ENCODE measurements around the gene L3MBTL2.
"Not testable (repeated sequence)": the region's sequence is repeated elsewhere in the genome, so short reads cannot be mapped to it uniquely, and the experiment has no call there.

Gene L3MBTL2

DNA sequence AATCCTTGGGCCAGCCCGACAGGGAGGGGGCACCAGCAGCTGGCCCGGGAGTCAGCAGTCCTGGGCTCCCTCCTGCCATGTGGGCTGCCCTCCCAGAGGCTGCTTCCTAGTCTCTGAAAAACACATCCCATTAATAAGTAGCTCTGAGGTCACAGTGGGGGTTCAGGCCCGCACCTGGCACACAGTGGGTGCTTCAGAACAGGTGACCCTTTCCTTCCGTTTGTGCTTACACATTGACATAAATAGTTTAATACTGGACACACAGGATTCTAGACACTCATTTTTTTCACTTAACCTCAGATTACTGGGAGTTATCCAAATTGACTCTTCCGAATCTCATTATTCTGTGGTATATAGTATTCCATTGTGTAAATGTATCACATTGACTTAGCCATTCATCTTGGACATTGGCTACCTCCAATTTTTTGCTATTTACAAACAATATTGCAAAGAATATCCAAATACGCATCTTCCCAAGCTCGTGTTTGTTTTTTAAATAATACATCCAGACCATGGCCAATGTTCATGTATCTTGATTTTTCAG, 36.1 kb downstream of the L3MBTL2 start:
- DNase-seq (ENCODE audit: low spot score), result no peak

DNA sequence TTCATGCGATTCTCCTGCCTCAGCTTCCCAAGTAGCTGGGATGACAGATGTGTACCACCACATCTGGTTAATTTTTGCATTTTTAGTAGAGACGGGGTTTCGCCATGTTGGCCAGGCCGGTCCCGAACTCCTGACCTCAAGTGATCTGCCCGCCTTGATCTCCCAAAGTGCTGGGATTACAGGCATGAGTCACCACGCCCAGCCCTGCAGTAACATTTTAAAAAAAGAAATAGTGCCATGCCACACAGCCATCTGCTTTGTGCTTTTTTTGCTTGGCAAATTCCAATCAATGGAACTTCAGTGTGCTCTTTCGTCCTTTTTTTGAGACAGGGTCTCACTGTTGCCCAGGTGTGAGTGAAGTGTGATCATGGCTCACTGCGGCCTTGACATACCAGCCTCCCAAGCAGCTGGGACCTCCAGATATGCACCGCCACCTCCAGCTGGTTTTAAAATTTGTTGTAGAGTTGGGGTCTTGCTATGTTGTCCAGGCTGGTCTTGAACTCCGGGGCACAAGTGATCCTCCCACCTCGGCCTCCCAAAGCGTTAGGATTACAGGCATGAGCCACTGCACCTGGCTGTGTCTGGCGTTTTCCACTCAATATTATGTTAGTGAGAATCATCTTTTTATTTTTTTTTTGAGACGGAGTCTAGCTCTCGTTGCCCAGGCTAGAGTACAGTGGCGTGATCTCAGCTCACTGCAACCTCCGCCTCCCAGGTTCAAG, 37.4 kb downstream of the L3MBTL2 start:
- DNase-seq (ENCODE audit: low spot score), result no peak

DNA sequence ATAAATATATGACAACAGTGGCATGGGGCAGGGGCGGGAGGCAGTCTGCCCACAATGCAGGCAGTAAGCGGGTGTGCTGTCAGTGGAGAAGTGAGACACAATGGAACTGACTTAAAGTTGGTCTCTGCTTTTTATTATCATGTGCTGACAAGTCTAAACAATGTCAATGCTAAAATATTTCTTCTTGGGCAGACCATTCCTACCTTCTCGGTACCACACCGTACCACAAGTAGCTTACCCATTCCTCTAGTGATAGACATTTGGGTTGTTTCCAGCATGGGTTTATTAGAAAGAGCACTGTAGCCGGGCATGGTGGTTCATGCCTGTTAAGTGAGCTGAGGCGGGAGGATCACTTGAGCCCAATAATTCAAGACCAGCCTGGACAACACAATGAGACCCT, 38.2 kb downstream of the L3MBTL2 start:
- no peak for DNase-seq (ENCODE audit: low spot score)

DNA sequence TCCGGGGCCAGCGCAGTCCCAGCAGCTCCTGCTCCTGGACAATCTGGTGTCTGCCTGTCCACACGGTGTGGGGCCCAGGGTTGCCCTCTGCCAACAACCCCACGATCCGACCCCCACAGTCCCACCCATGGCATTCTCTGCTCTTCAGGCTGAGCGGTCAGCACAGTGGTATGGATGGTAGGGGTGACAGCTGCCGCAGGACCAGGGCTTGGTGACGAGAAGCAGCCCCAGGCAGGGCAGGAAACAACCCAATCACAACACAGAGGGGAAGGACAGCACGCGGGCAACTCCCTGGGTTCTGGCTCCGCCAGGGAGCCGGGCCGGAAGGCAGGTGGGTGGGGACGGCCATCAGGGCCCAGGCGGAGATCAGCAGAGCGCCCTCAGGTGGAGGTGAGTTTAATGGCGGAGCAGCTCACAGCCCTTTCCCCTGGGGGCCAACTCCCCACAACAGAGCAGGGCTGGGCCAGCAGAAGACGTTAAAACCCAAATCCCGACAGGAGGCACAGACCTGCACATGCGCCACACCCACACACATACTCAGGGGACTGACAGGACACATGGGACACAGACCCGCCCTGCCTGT, 40.9 kb downstream of the L3MBTL2 start:
- DNase-seq (ENCODE audit: low spot score), result no peak

DNA sequence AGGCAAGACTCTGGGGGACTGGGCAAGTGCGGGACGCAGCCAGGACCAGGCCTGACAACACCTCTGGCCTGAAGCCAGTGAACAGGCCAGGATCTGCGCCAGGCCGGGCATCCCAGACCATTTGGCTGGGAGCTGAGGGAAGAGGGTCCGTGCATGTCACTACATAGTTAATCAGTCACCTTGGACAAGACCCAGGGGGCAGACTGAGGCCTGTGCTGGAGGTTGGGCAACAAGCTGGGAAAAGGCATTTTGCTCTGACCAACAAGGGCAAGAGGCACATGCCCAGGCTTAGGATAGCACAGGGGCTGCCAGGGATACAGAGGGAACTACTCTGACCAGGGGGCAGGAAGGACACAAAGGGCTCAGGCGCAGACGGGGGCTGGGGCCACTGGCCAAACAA, 42.6 kb downstream of the L3MBTL2 start:
- DNase-seq (ENCODE audit: low spot score), result no peak

DNA sequence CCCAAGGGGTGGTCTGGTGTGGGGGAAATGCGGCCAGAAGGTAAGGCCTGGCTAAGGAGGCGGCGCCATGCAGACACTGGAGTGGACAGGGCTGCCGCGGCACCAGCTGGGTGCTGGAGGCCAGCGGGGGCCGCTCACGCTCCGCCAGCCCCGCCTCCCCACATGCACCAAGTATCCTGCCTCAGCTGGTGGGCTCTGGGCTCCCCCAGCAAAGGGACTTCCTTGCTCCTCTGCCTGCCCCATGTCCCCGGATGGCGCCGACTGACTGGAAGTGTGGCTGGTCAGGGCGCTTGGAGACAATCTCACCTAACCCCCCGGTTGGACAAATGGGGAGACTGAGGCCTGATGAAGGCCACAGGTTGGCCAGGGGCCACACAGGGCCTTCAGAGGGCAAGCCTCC, 43.2 kb downstream of the L3MBTL2 start:
- no peak for DNase-seq (ENCODE audit: low spot score)

DNA sequence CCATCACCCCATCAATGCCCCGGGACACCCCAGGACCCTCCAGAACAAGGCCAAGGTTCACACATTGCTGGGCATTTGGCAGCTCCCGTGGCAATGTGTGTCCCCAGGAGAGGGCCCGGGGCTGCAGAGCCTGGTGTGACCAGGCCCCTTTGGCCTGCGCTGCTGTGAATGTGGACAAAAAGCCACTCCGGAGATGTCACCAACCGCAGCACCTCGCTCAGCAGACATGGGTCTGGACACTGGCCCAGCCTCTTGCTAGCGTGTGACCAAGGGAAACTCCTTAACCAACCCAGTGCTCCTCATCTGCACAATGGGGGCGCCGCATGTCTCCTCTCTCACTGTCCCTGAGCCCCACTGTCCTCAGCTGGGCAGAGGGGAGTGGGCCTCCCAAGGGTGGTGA, 43.6 kb downstream of the L3MBTL2 start:
- no peak for DNase-seq (ENCODE audit: low spot score)

DNA sequence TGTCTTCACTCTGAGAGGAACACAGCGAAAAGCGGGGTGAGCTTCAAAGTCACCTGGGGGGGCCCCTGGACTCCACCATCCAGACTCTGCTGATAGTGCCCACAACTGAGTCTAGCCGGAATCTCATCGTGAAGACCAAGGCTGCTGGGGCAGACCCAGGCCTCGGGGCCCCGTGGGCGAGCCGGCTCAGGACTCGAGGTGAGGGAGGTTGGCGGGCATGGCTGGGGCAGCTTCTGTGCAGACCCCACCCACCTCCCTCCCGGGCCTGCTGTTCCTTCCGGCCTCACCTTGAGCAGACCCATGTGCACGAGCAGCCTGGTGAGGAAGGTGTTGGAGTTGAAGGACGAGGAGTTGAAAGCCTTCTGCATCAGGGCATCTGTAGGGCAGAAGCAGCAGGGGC, 44.3 kb downstream of the L3MBTL2 start:
- DNase-seq (ENCODE audit: low spot score), result no peak

DNA sequence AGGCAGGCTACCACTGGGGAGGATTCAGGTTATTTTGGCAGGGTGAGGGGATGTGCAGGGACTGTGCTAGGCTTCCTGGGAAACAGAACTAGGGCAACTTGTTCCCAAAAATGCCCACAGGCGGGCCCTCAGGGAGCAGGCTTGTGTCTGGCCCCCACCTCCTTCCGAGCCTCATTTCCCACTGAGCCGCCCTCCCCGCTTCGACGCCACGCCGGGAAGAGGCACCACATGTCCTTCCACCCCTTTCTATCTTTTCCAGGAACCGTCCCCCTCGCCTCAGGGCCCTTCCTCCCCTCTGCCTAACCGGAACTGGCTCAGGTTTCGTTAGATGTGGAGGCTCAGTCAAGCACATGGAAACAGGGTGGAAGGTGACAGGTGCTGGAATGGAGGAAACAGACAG, 45.0 kb downstream of the L3MBTL2 start:
- DNase-seq (ENCODE audit: low spot score), result no peak

DNA sequence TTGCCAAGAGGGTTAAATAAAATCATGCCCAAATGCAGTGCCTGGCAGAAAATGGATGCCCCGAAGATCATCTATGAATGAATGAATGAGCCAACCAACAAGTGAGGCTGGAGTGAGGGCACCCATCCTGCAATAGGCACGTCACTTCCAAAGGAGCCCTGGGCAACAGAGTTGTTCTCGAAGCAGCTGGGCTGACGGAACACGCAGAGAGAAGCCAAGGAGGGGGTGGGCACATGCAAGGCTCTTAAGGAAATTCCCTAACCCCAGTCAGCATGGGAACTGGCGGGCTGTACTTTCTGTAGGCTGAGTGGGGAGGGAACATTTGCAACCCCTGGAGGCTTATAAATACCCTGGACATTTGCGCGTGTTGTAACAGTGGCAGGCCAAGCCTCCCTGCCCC, 47.3 kb downstream of the L3MBTL2 start:
- DNase-seq (ENCODE audit: low spot score), result no peak

DNA sequence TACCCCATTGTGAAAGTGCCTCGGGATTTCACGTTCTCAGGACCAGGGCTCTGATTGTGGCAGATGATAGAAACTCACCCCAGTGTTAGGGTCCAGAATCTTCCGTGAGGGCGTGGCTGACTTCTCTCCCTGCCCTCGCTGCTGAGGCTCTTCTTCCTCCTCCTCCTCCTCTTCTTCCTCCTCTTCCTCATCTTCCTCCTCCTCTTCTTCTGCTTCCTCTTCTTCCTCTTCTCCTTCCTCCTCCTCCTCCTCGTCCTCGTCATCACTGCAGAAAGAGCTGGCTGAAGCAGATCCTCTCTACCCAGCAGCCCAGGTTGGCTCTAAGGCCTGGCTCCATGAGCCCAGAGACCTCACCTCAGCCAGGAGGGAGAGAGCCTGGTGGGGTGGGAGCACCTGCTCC, 49.1 kb downstream of the L3MBTL2 start:
- no peak for DNase-seq (ENCODE audit: low spot score)

DNA sequence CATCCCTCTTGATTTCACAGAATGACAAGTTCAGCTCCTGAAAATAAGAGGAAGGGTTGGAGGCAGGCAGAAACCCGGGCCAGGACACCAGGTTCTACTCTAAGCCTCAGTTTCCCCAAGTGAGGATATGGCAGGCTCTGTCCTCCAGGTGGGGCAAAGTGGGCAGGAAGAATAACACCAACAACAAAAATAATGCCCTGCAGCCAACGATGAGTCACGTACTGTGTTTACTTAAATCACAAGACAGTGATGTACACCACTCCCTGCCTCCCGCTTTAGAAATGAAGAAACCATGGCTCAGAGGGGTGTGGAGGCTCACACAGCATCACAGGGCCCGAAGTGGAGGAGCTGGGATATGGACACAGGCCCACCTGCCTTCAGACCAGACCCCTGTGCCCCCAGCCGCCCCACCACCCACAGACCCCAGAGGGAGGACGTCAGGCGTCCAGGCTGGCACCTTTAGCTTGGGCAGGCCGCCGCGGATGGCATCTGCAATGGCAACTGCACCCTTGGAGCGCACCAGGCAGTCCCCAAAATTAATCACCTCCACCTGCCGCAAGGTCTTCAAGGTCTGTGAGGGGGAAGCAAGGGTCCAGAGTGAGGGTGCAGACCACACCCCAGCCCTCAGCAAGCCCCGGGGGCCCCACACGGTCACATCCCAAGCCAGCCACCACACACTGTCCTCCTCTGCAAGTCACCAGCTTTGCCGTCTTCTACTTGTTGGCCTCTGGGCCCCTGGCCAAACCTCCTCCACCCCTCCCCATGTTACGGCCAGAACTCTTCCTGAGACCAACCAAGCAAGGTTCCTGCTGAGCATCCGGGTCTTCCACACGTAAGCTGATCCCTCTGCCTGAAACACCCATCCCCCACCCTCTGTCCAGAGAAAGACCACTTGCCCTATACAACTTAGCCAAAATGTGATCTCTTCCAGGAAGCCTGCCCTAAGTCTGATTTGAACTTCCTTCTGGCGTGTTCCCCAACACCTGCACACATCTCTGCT, 51.4 kb downstream of the L3MBTL2 start:
- no peak for DNase-seq (ENCODE audit: low spot score)

DNA sequence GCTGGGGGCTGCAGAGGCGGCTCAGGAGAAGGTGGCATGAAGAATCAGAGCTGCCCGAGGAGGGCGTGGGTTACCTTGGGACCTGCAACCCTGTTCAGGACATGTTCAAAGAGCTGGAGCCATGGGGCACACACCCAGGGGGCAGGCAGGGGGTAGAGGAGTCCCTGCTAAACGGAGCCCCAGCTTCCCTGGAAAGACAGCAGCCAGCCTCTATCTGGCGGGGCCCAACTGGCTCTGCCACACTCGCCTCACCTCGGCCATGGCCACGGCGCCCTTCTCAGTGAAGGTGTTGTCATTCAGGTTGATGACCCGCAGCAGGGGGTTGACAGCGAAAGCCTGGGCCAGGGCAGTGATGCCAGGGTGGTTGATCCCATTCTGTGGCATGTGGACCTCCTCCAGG, 52.6 kb downstream of the L3MBTL2 start:
- no peak for DNase-seq (ENCODE audit: low spot score)

DNA sequence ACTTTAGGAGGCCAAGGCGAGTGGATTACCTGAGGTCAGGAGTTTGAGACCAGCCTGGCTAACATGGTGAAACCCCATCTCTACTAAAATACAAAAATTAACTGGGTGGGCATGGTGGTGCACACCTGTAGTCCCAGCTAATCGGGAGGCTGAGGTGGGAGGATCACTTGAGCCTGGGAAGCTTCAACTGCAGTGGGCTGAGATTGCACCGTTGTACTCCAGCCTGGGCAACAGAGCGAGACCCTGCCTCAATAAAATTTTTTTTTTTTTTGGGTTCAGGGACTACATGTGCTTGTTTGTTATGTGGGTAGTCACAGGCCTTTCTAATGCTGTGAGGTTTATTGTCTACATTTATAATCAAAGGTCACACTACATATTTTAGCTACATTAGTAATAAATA, 54.6 kb downstream of the L3MBTL2 start:
- DNase-seq (ENCODE audit: low spot score), result not testable (repeated sequence)

DNA sequence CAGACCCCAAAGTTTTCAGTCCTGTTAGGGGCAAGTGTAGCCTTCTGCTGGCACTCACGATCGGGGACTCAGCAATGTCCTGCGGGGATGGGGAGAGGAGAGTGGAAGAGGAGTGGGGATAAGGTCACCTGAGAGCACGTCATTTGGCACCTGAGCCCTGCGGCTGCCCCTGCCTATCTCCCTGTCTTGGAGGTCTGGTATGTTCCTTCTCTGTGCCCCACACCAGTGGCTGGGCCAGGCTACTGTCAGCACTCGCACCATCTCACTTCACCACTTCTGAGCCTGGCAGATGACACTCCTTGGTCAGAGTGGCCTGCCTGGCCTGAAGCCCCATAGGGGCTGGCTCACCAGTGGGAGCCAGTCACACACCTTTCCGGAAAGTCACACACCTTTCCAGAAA, 55.8 kb downstream of the L3MBTL2 start:
- no peak for DNase-seq (ENCODE audit: low spot score)

DNA sequence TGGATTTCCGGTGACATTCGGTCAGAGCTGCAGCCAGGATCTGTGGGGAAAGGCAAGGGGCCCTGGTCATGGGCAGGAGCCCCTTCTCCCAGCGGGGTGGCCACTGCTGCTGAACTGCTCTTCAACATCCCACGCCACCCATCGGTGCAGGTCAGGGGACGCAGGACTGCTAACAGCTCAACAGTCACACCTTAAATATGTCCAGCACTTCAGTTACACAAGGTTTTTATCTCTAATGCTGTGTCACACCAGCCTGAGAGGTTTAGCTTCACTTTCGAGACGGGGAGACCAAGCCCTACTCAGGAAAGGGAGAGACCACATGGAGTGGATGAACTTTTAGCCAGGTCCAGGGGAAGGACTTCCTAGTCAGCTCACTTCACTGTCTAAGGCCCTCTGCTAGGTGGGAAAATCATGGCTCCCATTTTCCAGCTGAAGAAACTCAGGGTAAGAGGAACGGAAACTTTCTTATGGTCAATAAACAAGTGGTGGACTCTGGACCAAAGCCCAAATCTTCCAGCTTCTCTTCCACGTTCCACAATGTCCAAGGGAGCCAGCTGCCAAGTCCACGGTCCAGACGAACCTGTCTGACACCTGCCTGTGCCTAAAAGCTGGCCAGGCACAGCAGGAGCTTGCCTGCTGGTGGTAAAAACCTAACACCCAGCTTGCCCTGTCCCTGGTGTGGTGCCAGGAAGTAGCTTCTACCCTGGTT, 56.6 kb downstream of the L3MBTL2 start:
- no peak for DNase-seq (ENCODE audit: low spot score)

DNA sequence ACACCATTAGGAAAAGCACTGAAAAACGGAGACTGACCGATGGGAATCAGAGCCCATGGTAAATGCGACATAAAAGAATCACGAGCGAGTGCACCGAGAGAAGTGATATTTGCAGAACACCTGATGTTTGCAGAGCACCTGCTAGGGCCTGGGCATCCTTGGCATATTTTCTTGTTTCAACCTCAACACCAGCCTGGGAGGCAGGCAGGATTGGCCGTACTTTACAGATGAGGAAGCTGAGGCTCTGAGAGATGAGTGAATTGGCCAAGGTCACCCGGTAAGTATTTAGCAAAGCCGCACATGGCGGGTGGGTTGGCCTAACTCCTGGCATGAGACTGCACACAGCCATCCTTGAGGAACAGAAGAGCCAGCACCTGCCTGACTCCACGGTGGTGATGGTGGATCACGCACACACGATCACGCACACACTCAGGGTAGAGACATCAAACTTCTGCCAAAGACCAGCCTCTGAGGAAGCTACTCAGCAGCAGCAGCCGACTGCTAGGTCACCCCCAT, 57.2 kb downstream of the L3MBTL2 start:
- no peak for DNase-seq (ENCODE audit: low spot score)

DNA sequence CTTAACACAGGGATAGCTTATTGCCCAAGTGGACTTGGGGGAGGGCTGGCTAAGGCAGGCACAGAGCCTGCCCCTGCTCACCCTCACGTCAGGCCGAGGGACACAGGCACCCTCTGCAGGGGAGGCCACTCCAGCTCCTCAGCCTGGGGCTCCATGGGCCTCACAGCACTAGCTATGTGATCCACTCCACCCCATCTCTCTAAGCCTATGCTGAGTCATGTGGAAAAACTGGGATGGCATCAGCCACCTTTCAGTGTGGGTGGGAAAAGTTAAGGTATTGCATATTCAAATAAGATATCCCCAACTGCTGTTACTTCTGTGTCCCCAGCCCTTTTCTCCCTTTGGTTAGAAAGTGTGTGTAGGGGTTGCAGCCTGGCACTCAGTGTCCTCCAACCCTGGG, 58.6 kb downstream of the L3MBTL2 start:
- DNase-seq (ENCODE audit: low spot score), result no peak

DNA sequence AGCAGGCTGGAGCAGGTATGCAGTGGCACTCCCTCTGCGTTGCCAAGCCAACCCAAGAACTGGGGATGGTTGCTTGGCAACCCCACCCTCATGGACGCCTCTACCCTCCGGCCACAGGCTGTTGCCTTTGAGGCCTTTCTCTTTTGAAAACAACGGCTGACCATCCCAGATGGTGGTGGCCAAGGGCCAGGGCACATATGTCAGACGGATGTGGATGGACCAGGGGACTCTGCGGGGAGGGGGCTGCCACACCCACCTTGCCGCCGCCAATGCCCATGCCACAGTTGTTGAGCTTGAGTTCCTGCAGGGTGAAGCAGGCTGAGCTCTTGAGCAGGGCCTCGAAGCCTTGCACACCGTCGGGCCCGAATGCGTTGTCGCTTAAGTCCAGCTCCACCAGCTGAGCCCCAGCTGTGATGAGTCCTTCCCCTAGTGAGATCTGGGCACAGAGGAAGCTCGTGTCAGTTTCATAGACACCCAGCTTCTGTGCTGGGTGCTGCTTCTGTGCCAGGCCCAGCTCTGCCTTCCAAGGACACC, 59.4 kb downstream of the L3MBTL2 start:
- DNase-seq (ENCODE audit: low spot score), result no peak

DNA sequence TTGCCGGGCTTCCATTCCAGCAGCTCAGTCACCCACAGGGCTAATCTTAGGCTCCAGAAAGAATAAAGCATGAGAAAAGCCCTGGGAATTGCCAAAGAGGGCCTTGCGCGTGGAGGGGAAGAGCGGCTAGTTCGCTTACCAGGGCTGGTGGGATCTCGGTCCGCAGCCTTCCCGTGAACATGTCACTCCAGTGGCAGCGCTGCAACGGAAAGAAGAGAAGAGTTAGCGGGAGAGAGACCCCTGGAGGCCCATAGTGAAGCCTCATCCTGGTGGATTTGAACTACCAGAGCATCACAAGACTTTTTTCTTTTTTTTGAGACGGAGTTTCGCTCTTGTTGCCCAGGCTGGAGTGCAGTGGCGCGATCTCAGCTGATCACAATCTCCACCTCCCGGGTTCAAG, 62.8 kb downstream of the L3MBTL2 start:
- DNase-seq (ENCODE audit: low spot score), result no peak

DNA sequence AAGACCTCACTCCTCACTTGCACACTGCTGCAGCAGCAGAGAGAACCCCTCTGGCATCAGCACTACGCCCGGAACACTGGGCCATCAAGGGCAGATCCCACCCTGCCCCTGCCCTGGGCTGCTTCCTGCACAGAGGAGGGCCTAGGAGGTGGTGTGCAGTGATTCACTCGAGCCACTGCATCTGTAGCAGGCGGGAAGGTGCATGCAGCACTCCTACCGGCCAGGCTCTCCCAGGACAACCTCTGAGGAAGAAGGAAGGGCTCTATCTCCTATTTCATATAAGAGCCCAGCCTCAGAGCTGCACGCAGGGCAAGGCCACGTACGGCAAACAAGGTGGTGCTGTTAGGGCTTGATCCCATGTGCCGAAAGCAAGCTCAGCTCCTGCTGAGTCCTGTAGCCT, 66.7 kb downstream of the L3MBTL2 start:
- no peak for DNase-seq (ENCODE audit: low spot score)

DNA sequence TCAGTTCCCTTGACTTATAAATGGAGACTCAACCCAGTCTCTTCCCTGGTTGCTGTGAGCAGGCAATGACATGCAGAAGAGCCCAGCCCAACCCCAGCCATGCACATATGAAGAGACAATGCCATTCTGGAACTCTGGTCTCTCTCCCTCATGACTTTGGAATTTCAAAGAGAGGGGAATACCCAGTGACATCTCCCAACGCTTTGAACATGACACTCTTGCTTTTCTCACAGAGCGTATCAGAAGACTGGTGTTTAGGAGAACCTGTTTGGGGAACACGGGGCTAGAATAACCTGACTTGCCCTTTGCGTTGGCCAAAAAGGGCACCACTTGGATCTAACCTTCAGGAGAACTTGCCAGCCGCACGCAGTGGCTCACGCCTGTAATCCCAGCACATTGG, 68.0 kb downstream of the L3MBTL2 start:
- DNase-seq (ENCODE audit: low spot score), result no peak

Measured in germinal center (tissue), 1 donor.